NCI-H446 treated with DMSO at 0.1 percent for 48 hours (cell line): ENCODE results near the gene RRM1.
"Not testable (repeated sequence)": the region's sequence is repeated elsewhere in the genome, so short reads cannot be mapped to it uniquely, and the experiment has no call there.

ENCODE experiments used
- DNase-seq: peaks from one replicate; lab custom pipeline; 2025; lab: John Stamatoyannopoulos, UW

Gene RRM1

GRCh38 chr11:4094348-4095291, at the start of gene RRM1:
RRM1 (plus strand) TSS chr11:4094799; CDS start chr11:4095013, 214 bp downstream.
- peak; percentile 95 for DNase-seq

GRCh38 chr11:4044976-4045646, 49.5 kb upstream of the RRM1 start:
- peak; percentile 76 for DNase-seq

GRCh38 chr11:4048340-4048739, 46.3 kb upstream of the RRM1 start:
- DNase-seq, result no peak

GRCh38 chr11:4049006-4049405, 45.6 kb upstream of the RRM1 start:
- DNase-seq, result no peak

- DNase-seq, result no peak
Observed at GRCh38 chr11:4050138-4050537, 44.5 kb upstream of the RRM1 start.

- DNase-seq, result not testable (repeated sequence)
Observed at GRCh38 chr11:4053200-4053599, 41.4 kb upstream of the RRM1 start.

GRCh38 chr11:4054643-4055042, 40.0 kb upstream of the RRM1 start:
- DNase-seq, result no peak

- DNase-seq, result no peak
Observed at GRCh38 chr11:4059424-4059823, 35.2 kb upstream of the RRM1 start.

GRCh38 chr11:4060182-4060923, 34.2 kb upstream of the RRM1 start:
- DNase-seq, result no peak

- DNase-seq, result no peak
Observed at GRCh38 chr11:4061700-4062099, 32.9 kb upstream of the RRM1 start.

GRCh38 chr11:4063348-4063747, 31.3 kb upstream of the RRM1 start:
- no peak for DNase-seq

- DNase-seq, result no peak
Observed at GRCh38 chr11:4064278-4064955, 30.2 kb upstream of the RRM1 start.

- no peak for DNase-seq
Observed at GRCh38 chr11:4065086-4065485, 29.5 kb upstream of the RRM1 start.

- no peak for DNase-seq
Observed at GRCh38 chr11:4065601-4066377, 28.8 kb upstream of the RRM1 start.

GRCh38 chr11:4066910-4067309, 27.7 kb upstream of the RRM1 start:
- DNase-seq, result no peak

GRCh38 chr11:4068962-4069361, 25.6 kb upstream of the RRM1 start:
- no peak for DNase-seq

- DNase-seq, result no peak
Observed at GRCh38 chr11:4071325-4071724, 23.3 kb upstream of the RRM1 start.

- no peak for DNase-seq
Observed at GRCh38 chr11:4071914-4072313, 22.7 kb upstream of the RRM1 start.

GRCh38 chr11:4072668-4073285, 21.8 kb upstream of the RRM1 start:
- peak; percentile 70 for DNase-seq

GRCh38 chr11:4074266-4074665, 20.3 kb upstream of the RRM1 start:
- no peak for DNase-seq

- no peak for DNase-seq
Observed at GRCh38 chr11:4076774-4077173, 17.8 kb upstream of the RRM1 start.
